ENCODE data around the gene ANKK1.

- TF ChIP-seq EZH2 (IDR thresholded peaks at IDR 0.05; ENCODE audit: low read length, missing control alignments) (no peak), CTCF (conservative IDR thresholded peaks at IDR 0.05 in 1 of 2, IDR thresholded peaks at IDR 0.05 in 1 of 2; ENCODE audit: low read depth in 1 of 2, low read length in 2 of 2) (no peak)
These were observed 59.4 kb downstream of the ANKK1 start for GRCh38 chr11:113446938-113447337.

All from fibroblast of lung (primary cell).